ENCODE data around the gene ITLN2.

The ITLN2 gene

DNA sequence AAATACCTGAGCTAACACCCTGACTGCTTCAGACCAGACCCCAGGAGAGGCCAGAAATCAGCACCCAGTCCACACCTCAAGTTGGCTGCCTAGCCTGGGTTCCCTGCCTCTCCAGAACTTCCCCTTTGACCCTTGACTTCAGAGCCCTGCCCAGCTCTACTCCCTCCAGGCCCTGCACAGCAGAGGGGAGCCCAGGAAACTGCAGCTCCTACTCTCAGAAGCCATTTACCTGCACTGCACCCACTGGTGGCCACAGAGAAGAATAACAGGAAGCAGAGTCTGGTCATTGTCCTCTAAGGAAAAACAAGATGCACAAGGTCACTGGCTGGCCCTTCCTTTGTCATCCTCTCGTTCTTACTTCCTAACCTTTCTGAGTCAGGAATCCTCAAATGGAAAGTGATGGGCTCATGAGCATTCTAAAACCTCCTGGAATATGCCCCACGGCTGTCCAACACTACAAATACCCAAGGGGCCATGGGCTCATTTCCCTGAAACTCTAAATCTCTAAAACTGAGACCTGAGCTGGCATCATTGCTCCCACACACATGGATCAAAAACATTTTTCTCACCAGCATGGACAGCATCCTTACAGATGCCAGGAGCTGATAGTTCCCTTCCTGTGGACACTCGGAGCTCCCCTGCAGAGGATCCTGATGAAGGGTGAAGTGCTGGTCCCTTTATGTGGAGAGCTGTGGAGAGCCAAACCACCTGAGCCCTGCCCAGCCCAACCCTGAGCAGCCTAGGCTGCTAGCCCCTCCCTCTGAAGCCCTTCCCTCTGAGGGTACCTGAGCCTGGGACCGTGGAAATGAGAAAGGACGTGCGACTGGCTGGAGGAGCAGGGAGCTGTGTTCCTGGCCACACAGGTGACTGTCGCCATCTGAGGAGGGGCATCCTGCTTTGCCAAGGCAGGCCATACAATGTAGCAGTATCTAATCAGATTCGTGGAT lies at the start of gene ITLN2:
ITLN2 (minus strand) TSS at position 652 of the 947 bp plus-strand sequence; CDS start at position 584, 68 bp downstream.
- DNase-seq (ENCODE audit: low read depth): peak; percentile 30
- TF ChIP-seq CTCF (conservative IDR thresholded peaks at IDR 0.05; ENCODE audit: control insufficient read depth, insufficient read depth, low read depth, low read length): peak; percentile 57
- no peak within 1 kb of the TSS for H3K4me3 ChIP-seq (ENCODE audit: control insufficient read depth, low read depth, low read length)

DNA sequence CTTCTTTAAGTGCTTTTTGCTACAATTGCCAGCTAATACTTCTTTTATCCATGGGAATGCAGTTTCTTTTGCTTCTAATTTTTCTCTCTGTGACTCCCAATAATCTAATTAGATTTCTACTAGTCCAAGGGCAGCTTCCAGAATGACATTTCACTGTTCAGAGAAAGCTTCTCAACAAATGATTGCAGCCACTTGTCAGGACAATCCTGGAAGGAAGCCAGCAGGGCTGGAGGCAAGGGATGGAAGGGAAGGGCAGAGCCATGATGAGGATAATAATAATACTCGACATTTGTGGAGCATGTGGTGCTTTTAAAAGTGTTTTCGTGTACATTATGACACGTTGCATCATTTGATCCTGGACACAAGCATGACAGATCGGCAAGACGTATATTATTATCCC lies 46.9 kb upstream of the ITLN2 start:
- no peak for TF ChIP-seq CTCF (conservative IDR thresholded peaks at IDR 0.05; ENCODE audit: control insufficient read depth, insufficient read depth, low read depth, low read length)
- DNase-seq (ENCODE audit: low read depth): no peak
- H3K4me3 ChIP-seq (ENCODE audit: control insufficient read depth, low read depth, low read length): no peak overlapping the region

- no peak for TF ChIP-seq CTCF (conservative IDR thresholded peaks at IDR 0.05; ENCODE audit: control insufficient read depth, insufficient read depth, low read depth, low read length)
- no peak for DNase-seq (ENCODE audit: low read depth)
- H3K4me3 ChIP-seq (ENCODE audit: control insufficient read depth, low read depth, low read length): no peak overlapping the region
Measured at GRCh38 chr1:161000736-161001480, 46.3 kb upstream of the ITLN2 start.

- DNase-seq (ENCODE audit: low read depth): no peak
- no peak overlapping the region for H3K4me3 ChIP-seq (ENCODE audit: control insufficient read depth, low read depth, low read length)
- no peak for TF ChIP-seq CTCF (conservative IDR thresholded peaks at IDR 0.05; ENCODE audit: control insufficient read depth, insufficient read depth, low read depth, low read length)
Measured at GRCh38 chr1:160999376-160999775, 44.8 kb upstream of the ITLN2 start.

- H3K4me3 ChIP-seq (ENCODE audit: control insufficient read depth, low read depth, low read length): no peak overlapping the region
- peak; percentile 71 for TF ChIP-seq CTCF (conservative IDR thresholded peaks at IDR 0.05; ENCODE audit: control insufficient read depth, insufficient read depth, low read depth, low read length)
- DNase-seq (ENCODE audit: low read depth): peak; percentile 55
Measured at GRCh38 chr1:160997323-160998038, 42.9 kb upstream of the ITLN2 start.

GRCh38 chr1:160996178-160996577 lies 41.6 kb upstream of the ITLN2 start:
- no peak overlapping the region for H3K4me3 ChIP-seq (ENCODE audit: control insufficient read depth, low read depth, low read length)
- TF ChIP-seq CTCF (conservative IDR thresholded peaks at IDR 0.05; ENCODE audit: control insufficient read depth, insufficient read depth, low read depth, low read length): no peak
- DNase-seq (ENCODE audit: low read depth): peak; percentile 84
